Fibroblast of pulmonary artery (primary cell): ENCODE measurements around the gene RUNX2.
A peak's percentile ranks its signal among the peaks of the same experiment; 100 is the strongest.

Experiments
- DNase-seq: peaks from one replicate; pipeline ENCODE4 v3.0.0-alpha.2; 2010; ENCODE audit warnings: low read depth
- H3K4me3 ChIP-seq: replicated peaks from 2 replicates; pipeline ENCODE4 v1.5.1; 2011; ENCODE audit warnings: low read depth, mild to moderate bottlenecking, control low read depth, low read length, moderate library complexity
- TF ChIP-seq, protein P1 (sequence below): IDR thresholded peaks from 2 replicates; pipeline ENCODE4 v1.5.1; 2011; ENCODE audit warnings: mild to moderate bottlenecking, control low read depth, low read length, inconsistent platforms; ENCODE audit errors: missing control alignments

Gene RUNX2

DNA sequence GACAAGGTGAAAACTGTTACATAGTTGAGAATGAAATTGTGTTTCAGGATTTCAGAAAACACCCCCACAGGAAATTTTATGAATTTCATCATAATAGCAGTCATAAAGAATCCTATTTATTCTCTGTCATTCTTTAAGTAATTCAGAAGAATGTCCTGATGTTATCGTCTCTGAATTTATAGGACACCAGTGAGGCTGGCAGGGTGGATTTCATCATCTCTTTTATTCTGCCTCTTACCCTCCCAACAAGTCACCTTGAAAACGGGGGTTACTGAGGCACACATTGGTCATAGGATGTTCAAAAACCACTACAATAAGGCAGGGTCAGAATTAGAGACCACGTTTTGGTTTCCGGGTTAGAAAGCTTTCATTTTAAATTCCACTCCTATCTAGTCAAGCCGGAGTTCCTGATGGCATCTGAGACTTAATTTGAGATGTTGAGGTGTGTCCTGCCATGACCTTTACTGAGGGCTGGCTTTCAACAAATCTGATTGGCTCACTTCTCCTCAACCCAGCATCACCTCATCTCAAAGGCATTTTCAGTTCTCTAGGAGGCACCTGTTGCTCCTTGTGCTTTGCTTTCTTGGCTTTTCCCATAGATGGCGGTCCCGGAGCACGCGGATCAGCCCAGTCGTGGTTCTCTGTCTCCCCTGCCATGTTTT is 280.3 kb downstream of the RUNX2 start:
- H3K4me3 ChIP-seq = no peak overlapping the region
- peak; percentile 57 for DNase-seq

DNA sequence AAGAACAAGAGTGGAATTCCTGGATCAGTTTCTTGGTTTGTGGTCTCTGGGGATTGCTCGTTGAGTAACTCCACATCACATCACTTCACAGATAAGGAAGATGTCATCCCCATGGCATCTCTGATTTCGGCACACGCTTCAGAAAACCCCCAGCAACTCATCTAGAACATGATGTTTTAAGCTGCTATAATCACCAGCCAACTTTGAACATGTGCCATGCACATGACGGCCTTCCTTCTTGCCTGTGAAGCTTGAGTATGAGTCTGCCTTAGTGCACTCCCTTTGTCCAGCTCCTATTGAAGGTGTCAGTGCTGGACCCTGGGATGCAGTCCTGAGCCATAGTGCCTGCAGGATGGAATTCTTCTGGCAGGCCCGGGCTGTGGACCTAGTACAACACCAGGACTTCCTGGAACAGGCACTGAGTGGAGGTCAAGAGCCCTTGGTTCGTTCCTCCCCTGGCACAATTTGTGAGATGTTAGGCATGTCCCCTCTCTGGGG is 281.1 kb downstream of the RUNX2 start:
- peak; percentile 92 for DNase-seq
- no peak overlapping the region for H3K4me3 ChIP-seq
- TF ChIP-seq, protein P1, sequence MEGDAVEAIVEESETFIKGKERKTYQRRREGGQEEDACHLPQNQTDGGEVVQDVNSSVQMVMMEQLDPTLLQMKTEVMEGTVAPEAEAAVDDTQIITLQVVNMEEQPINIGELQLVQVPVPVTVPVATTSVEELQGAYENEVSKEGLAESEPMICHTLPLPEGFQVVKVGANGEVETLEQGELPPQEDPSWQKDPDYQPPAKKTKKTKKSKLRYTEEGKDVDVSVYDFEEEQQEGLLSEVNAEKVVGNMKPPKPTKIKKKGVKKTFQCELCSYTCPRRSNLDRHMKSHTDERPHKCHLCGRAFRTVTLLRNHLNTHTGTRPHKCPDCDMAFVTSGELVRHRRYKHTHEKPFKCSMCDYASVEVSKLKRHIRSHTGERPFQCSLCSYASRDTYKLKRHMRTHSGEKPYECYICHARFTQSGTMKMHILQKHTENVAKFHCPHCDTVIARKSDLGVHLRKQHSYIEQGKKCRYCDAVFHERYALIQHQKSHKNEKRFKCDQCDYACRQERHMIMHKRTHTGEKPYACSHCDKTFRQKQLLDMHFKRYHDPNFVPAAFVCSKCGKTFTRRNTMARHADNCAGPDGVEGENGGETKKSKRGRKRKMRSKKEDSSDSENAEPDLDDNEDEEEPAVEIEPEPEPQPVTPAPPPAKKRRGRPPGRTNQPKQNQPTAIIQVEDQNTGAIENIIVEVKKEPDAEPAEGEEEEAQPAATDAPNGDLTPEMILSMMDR = no peak

More for the DNA sequence above, 280.3 kb downstream of the RUNX2 start:
- TF ChIP-seq, protein P1 = no peak

DNA sequence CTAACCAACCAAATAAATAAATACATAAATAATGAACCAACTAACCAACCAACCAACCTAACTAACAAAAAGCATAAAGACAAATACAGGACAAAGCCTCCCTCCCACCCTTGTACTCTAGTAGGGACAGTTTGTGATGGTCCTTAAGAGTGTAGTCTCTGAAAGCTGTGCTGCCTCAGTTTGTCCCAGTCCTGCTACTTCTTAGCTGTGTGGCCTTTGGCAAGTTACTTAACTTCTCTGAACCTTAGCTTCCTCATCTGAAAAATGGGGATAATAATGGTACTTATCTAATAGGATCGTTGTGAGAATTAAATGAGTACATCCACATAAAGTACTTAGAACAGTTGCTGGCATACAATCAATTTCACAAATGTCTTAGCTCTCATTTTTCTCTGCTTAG is 282.2 kb downstream of the RUNX2 start:
- TF ChIP-seq, protein P1 = no peak
- no peak for DNase-seq
- no peak overlapping the region for H3K4me3 ChIP-seq

DNA sequence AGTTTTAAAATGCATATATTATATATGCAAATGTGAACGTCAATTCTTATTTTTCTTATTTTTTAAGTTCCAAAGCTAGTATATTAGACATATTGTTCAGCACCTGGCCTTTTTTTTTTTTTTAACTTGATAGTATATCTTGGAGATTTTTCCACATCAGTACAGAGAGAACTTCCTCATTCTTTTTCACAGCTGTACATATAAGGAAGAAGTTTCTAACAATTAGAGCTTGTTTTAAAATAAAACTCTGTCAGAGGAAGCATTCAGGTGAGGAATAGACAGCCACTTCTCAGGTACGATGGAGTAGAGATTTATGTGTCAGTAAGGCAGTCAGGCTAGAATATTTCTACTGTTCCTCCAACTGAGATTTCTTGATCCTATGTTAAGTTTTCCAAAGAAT is 282.7 kb downstream of the RUNX2 start:
- no peak overlapping the region for H3K4me3 ChIP-seq
- TF ChIP-seq, protein P1 = no peak
- DNase-seq = no peak

DNA sequence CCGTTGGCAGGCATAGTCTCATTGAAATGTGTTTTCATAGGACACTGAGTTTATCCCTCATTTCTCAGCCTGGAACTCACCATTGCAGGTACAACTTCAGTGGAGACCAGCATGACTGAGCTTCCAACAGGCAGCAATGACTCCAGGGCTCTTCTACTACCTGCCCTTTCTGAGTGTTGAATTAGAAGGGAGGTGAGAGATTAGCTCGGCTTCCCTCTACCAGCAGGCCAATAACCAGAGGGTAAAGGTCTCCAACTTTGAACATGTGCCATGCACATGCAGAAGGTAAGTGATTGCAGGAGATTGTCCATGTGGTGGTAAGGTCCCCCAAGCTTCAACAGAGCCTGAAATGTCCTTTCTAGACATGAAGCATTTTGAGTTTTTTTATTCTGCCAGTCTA is 283.4 kb downstream of the RUNX2 start:
- DNase-seq = no peak
- TF ChIP-seq, protein P1 = no peak
- no peak overlapping the region for H3K4me3 ChIP-seq

DNA sequence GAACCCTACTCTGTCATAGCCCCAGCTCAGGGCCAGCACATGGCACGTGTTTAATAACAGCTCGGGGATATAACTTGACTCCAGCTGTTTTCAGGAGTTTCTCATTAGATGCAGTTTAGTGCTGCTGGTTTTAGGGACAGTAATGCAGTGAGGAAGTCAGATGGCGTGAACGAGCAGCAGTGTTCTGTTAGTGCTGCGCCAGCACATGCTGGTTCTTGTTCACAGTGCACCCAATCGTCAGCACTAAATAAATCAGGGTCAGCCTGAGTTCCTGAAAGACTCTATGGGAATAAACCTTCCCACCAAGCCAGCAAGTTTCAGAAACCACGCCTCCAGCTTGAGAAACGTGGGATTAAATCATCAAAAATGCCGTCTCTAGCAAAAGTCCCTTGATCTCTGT is 285.5 kb downstream of the RUNX2 start:
- peak; percentile 67 for DNase-seq
- TF ChIP-seq, protein P1 = peak; percentile 9
- H3K4me3 ChIP-seq = no peak overlapping the region

DNA sequence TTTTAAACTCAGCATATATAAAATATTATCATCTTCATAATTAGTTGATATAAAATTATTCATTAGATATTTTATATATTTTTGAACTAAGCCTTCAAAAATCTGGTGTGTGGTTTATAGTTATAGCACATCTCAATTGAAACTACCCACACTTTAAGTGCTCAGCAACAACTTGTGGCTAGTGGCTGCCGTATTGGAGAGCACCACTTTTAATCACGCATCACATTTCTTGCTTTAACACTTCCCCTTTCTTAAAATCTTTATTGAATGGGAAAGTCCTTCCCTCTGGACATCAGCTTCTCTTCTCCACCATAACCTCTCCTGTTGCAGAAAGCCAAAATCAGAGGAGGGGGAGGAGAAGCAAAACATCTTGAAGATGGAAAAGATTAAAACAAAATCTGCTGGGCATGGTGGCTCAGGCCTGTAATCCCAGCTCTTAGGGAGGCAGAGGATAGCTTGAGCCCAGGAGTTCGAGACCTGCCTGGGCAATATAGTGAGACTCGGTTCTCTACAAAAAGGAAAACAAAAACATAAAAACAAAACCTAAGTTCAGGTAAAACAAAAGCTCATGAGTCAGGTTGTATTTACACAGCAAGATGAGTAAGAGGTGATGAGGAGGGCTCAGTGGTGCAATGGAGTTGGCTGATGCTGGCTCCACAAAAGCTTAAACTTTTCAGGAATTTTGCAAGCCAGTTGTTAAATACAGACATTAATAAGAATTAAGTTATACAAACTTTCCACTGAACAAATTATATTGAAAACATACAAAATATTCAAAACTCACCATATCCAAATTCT is 286.6 kb downstream of the RUNX2 start:
- DNase-seq = peak; percentile 13
- TF ChIP-seq, protein P1 = no peak

More for the DNA sequence above, 286.6 kb downstream of the RUNX2 start:
- H3K4me3 ChIP-seq = no peak overlapping the region
